ENCODE measurements around the gene IGFBP4.

Gene IGFBP4

GRCh38 chr17:40483679-40484078, 40.4 kb downstream of the IGFBP4 start:
- no peak for DNase-seq (ENCODE audit: low spot score)
- in situ Hi-C loops (cut with MboI; ENCODE audit: low pct_unique_long_range_greater_than_20kb, low sequenced_read_pairs, unreplicated experiment), result no loop called here
- no peak for TF ChIP-seq CTCF (IDR thresholded peaks at IDR 0.05; ENCODE audit: extremely low read depth, insufficient read depth, missing control alignments)

GRCh38 chr17:40484285-40484972, 41.2 kb downstream of the IGFBP4 start:
- in situ Hi-C loops (cut with MboI; ENCODE audit: low pct_unique_long_range_greater_than_20kb, low sequenced_read_pairs, unreplicated experiment), result no loop called here
- no peak for TF ChIP-seq CTCF (IDR thresholded peaks at IDR 0.05; ENCODE audit: extremely low read depth, insufficient read depth, missing control alignments)
- no peak for DNase-seq (ENCODE audit: low spot score)

- in situ Hi-C loops (cut with MboI; ENCODE audit: low pct_unique_long_range_greater_than_20kb, low sequenced_read_pairs, unreplicated experiment), result no loop called here
- no peak for TF ChIP-seq CTCF (IDR thresholded peaks at IDR 0.05; ENCODE audit: extremely low read depth, insufficient read depth, missing control alignments)
- DNase-seq (ENCODE audit: low spot score), result no peak
Observed at GRCh38 chr17:40484973-40485530, 41.8 kb downstream of the IGFBP4 start.

GRCh38 chr17:40485851-40486521, 42.7 kb downstream of the IGFBP4 start:
- TF ChIP-seq CTCF (IDR thresholded peaks at IDR 0.05; ENCODE audit: extremely low read depth, insufficient read depth, missing control alignments), result no peak
- DNase-seq (ENCODE audit: low spot score), result no peak
- in situ Hi-C loops (cut with MboI; ENCODE audit: low pct_unique_long_range_greater_than_20kb, low sequenced_read_pairs, unreplicated experiment), result no loop called here

- no peak for TF ChIP-seq CTCF (IDR thresholded peaks at IDR 0.05; ENCODE audit: extremely low read depth, insufficient read depth, missing control alignments)
- DNase-seq (ENCODE audit: low spot score), result no peak
- in situ Hi-C loops (cut with MboI; ENCODE audit: low pct_unique_long_range_greater_than_20kb, low sequenced_read_pairs, unreplicated experiment), result no loop called here
Observed at GRCh38 chr17:40486522-40487370, 43.5 kb downstream of the IGFBP4 start.

- no peak for TF ChIP-seq CTCF (IDR thresholded peaks at IDR 0.05; ENCODE audit: extremely low read depth, insufficient read depth, missing control alignments)
- in situ Hi-C loops (cut with MboI; ENCODE audit: low pct_unique_long_range_greater_than_20kb, low sequenced_read_pairs, unreplicated experiment), result no loop called here
- no peak for DNase-seq (ENCODE audit: low spot score)
Observed at GRCh38 chr17:40487371-40488020, 44.2 kb downstream of the IGFBP4 start.

All from GM13977 (cell line).